Prostate gland (tissue), 2 donors: Measurements from ENCODE around the gene KLF6. TPM values are rescaled to one million over a fixed set of nuclear protein-coding genes. Genes with fewer than 3 reads are reported as not detected.
A peak's percentile ranks its signal among the peaks of the same experiment; 100 is the strongest.

Experiments
- DNase-seq: peaks from one replicate; pipeline ENCODE4 v3.0.0-alpha.2; 2019; ENCODE audit warnings: low spot score
- H3K27ac ChIP-seq, 2 donors: fragments of 200-600 bp; sonication (generic); 2 replicates each; pipeline ENCODE4 v1.5.1; 2017 to 2019
- H3K27me3 ChIP-seq: fragments of 200-600 bp; sonication (generic); replicated peaks from 2 replicates; pipeline ENCODE4 v1.5.1; 2019; ENCODE audit not compliant: insufficient read depth
- H3K36me3 ChIP-seq, 2 donors: fragments of 200-600 bp; sonication (generic); 1 replicate in 1 of 2; 2 replicates in 1 of 2; pipeline versions ENCODE4 v1.5.1 to v1.8.1; 2017 to 2019
- H3K4me1 ChIP-seq: fragments of 200-600 bp; sonication (generic); replicated peaks from 2 replicates; pipeline ENCODE4 v1.5.1; 2019
- H3K4me3 ChIP-seq, 2 donors: fragments of 200-600 bp; sonication (generic); 2 replicates each; pipeline ENCODE4 v1.5.1; 2017 to 2019
- H3K9me3 ChIP-seq: fragments of 200-600 bp; sonication (generic); 2 replicates; pipeline ENCODE4 v1.5.1; 2017
- CTCF ChIP-seq, 4 experiments: fragments of 200-600 bp in 2 of 4; fragments of 450-650 bp in 2 of 4; sonication (generic) in 2 of 4; IDR thresholded peaks; 1 replicate in 3 of 4; 2 replicates in 1 of 4; pipeline ENCODE4 v1.5.1; 2016 to 2019; ENCODE audit warnings: antibody characterized with exemption in 4 of 4, mild to moderate bottlenecking in 2 of 4, moderate library complexity in 2 of 4
- POLR2A ChIP-seq: fragments of 450-650 bp; IDR thresholded peaks from one replicate; pipeline ENCODE4 v1.6.1; 2016; ENCODE audit warnings: antibody characterized with exemption, mild to moderate bottlenecking
- POLR2AphosphoS5 ChIP-seq: sonication (generic); formaldehyde crosslinking; IDR thresholded peaks from one replicate; pipeline ENCODE4 v1.6.1; 2017; ENCODE audit warnings: antibody characterized with exemption
- WGBS: methylation state at CpG from one replicate; pipeline ENCODE4 v1.1.5; 2018; 5-methylcytosine and 5-hydroxymethylcytosine counted together
- intact Hi-C: fragments of 100-400 bp; cut with DNase I; formaldehyde crosslinking; loops from one replicate; pipeline ENCODE4 v1.14.2; 2022
- total RNA-seq, 2 donors: library from RNA; depleted of rRNA; stranded (reverse); fragments of >200 nt; gene quantifications; one replicate each; pipeline ENCODE4 v1.1.0, GENCODE V29; 2016

The KLF6 gene
- total RNA-seq, 2 donors from 2014 or later, result 17.5 to 42.3 TPM

- intact Hi-C loops, result loop anchor here (5.0 to 10.0 kb wide), 2 partner anchors 66 to 408 kb away; no protein-coding TSS in a partner anchor
- no peak for DNase-seq
- peak overlapping the region; percentile 100 for H3K27ac ChIP-seq
- TF ChIP-seq POLR2AphosphoS5 (no peak), CTCF (IDR thresholded peaks at IDR 0.05) (no peak), POLR2A (no peak)
- peaks cover 0 to 2% of the 10 kb centered on the region in 2 donors for H3K36me3 ChIP-seq
- no peaks in the 10 kb centered on the region for H3K27me3 ChIP-seq
- H3K9me3 ChIP-seq, result no peaks in the 10 kb centered on the region
- H3K4me1 ChIP-seq, result no peaks in the 10 kb centered on the region
- H3K4me3 ChIP-seq, result no peak overlapping the region
- WGBS, result 86% methylated on average over 18 of the region's 18 CpGs
Observed at GRCh38 chr10:3786295-3787015, 1.4 kb upstream of the KLF6 start.

GRCh38 chr10:3785851-3786271 lies 852 bp upstream of the KLF6 start:
- Histone ChIP-seq H3K27me3 (no peaks in the 10 kb centered on the region), H3K36me3 (peaks cover 4% of the 10 kb centered on the region in 2 donors), H3K4me3 (peak overlapping the region; percentile 69 to 95), H3K4me1 (no peaks in the 10 kb centered on the region), H3K9me3 (no peaks in the 10 kb centered on the region), H3K27ac (peak overlapping the region; percentile 100)
- intact Hi-C loops, result loop anchor here (2.0 to 10.0 kb wide), 4 partner anchors 66 to 877 kb away; no protein-coding TSS in a partner anchor
- TF ChIP-seq POLR2AphosphoS5 (peak; percentile 28), POLR2A (no peak), CTCF (IDR thresholded peaks at IDR 0.05) (no peak)
- WGBS, result 2% methylated on average over 18 of the region's 18 CpGs
- DNase-seq, result no peak

DNA sequence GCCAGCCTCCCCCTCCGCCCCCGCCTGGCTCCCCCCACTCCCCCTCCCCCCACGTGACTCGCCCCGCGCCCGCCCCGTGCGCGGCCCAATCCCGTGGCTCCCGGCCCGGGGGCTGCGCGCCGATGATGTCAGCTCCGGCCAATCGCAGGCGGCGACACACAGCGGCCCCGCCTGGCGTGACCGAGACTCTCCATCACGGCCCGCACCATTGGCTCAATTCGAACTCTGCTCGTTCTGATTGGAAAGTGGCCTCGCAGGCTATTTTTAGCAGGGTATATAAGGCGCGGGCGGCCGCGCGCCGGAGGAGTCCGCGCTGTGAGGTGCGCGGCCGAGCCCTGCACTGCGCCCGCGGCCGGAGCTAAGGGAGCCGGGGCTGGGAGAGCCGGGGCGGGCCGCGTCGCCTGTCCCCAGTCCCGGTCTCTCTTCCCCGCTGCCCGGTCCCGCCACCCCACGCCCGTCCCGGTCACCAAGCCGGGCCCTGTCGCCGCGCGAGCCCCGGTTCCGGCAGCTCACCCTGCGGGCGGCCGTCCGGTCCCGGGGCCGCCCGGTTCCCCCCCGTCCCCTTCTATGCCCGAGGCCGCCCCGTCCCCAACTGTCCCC lies 342 bp upstream of the KLF6 start:
- 1% methylated on average over 66 of the region's 76 CpGs for WGBS
- intact Hi-C loops, result loop anchor here (2.0 to 10.0 kb wide), 4 partner anchors 67 to 877 kb away; no protein-coding TSS in a partner anchor

GRCh38 chr10:3783682-3784432 lies 1.2 kb downstream of the KLF6 start:
- H3K4me1 ChIP-seq, result no peaks in the 10 kb centered on the region
- intact Hi-C loops, result loop anchor here (2.0 to 10.0 kb wide), 7 partner anchors 27 to 879 kb away; no protein-coding TSS in a partner anchor
- H3K27ac ChIP-seq, result peak overlapping the region; percentile 98 to 100
- peak; percentile 84 for DNase-seq
- 0% methylated on average over 22 of the region's 22 CpGs for WGBS
- H3K4me3 ChIP-seq, result peak overlapping the region; percentile 84 to 96
- no peaks in the 10 kb centered on the region for H3K27me3 ChIP-seq
- no peaks in the 10 kb centered on the region for H3K9me3 ChIP-seq
- TF ChIP-seq POLR2A (peak; percentile 59), CTCF (IDR thresholded peaks at IDR 0.05) (no peak), POLR2AphosphoS5 (peak; percentile 91)
- peaks cover 4 to 20% of the 10 kb centered on the region in 2 donors for H3K36me3 ChIP-seq

More for the DNA sequence above, 342 bp upstream of the KLF6 start:
- Histone ChIP-seq H3K27me3 (no peaks in the 10 kb centered on the region), H3K27ac (peak overlapping the region; percentile 100), H3K4me1 (no peaks in the 10 kb centered on the region), H3K36me3 (peaks cover 4 to 9% of the 10 kb centered on the region in 2 donors), H3K4me3 (peak overlapping the region; percentile 84 to 96), H3K9me3 (no peaks in the 10 kb centered on the region)
- TF ChIP-seq POLR2A, result peak; percentile 99
- TF ChIP-seq POLR2AphosphoS5, result peak; percentile 92
- peak in 1 of 4 experiments; percentile 45 for TF ChIP-seq CTCF (IDR thresholded peaks at IDR 0.05)
- DNase-seq, result peak; percentile 99
